IPS-20b (cell line): Measurements from ENCODE around the gene TRIP10.
"Not testable (repeated sequence)": the region's sequence is repeated elsewhere in the genome, so short reads cannot be mapped to it uniquely, and the experiment has no call there.

Experiments used
- H3K27ac ChIP-seq: one replicate; pipeline ENCODE4 v1.5.1; 2013; ENCODE audit warnings: low read length
- H3K27me3 ChIP-seq: 2 replicates; pipeline ENCODE4 v1.6.1; 2013; ENCODE audit warnings: mild to moderate bottlenecking, low read length, inconsistent platforms; ENCODE audit not compliant: insufficient read depth
- H3K36me3 ChIP-seq: 2 replicates; pipeline ENCODE4 v1.6.1; 2013; ENCODE audit warnings: low read depth, mild to moderate bottlenecking, inconsistent platforms, low read length, moderate library complexity; ENCODE audit not compliant: insufficient read depth
- H3K4me1 ChIP-seq: 2 replicates; pipeline ENCODE4 v1.6.1; 2013; ENCODE audit warnings: mild to moderate bottlenecking, control low read depth, inconsistent platforms, low read length, moderate library complexity; ENCODE audit not compliant: insufficient read depth
- H3K4me3 ChIP-seq: 2 replicates; pipeline ENCODE4 v1.5.1; 2013; ENCODE audit warnings: mild to moderate bottlenecking, low read length, inconsistent platforms
- H3K9ac ChIP-seq: 2 replicates; pipeline ENCODE4 v1.6.1; 2013; ENCODE audit warnings: low read depth, mild to moderate bottlenecking, inconsistent platforms, low read length, moderate library complexity
- H3K9me3 ChIP-seq: 2 replicates; pipeline ENCODE4 v1.6.1; 2013; ENCODE audit warnings: mild to moderate bottlenecking, low read depth, low read length, inconsistent platforms; ENCODE audit not compliant: insufficient read depth

TRIP10 gene

DNA sequence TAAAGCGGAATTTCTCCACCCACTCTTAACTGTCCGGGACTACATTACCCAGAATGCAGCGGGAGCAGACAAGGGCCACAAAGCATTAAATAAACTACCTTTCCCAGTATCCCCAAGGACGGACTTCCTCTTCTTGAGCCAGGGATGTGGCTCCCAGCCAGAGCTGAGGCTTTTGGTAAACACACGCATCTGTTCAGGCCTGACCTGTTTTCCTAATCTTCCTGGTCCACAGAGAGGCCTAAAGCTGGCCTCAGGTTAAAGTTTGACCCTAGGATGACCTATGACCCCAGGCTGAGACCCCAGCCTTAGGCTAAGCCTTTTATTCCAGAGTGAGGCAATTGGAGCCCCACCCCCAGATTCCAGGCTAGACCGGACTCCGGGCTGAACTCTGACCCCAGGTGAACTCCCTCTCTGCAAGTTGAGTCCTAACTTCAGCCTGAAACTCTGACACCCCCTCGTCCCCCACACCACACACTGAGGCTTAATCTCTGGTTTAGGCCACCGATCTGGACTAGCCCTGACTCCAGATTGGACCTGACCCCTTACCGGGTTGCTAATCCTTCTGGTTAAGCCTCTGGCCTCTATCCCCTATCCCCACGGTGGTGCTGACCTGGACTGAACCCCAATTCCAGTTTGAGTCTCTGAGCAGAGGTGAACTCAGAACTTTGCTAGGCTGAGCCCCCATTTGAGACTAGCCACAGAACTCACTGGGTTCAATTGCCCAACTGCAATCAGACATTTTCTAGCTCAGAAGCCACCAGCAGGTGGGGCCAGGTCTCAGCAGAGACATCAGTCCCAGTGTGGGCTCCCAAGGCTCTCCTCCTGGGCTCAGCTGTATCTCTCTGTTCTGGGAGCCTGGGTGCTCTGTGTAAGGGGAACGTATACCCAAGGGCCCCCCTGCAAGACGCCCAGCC is 1.4 kb upstream of the TRIP10 start:
- H3K9me3 ChIP-seq = no peaks in the 10 kb centered on the region
- H3K4me1 ChIP-seq = peaks cover 22% of the 10 kb centered on the region
- H3K9ac ChIP-seq = peak overlapping the region; percentile 60; the same call in 1 of the 2 replicates
- peak overlapping the region; percentile 80 for H3K27ac ChIP-seq
- peak overlapping the region; percentile 63; the same call in 1 of the 2 replicates for H3K4me3 ChIP-seq
- peaks cover 16% of the 10 kb centered on the region for H3K36me3 ChIP-seq
- H3K27me3 ChIP-seq = no peaks in the 10 kb centered on the region

DNA sequence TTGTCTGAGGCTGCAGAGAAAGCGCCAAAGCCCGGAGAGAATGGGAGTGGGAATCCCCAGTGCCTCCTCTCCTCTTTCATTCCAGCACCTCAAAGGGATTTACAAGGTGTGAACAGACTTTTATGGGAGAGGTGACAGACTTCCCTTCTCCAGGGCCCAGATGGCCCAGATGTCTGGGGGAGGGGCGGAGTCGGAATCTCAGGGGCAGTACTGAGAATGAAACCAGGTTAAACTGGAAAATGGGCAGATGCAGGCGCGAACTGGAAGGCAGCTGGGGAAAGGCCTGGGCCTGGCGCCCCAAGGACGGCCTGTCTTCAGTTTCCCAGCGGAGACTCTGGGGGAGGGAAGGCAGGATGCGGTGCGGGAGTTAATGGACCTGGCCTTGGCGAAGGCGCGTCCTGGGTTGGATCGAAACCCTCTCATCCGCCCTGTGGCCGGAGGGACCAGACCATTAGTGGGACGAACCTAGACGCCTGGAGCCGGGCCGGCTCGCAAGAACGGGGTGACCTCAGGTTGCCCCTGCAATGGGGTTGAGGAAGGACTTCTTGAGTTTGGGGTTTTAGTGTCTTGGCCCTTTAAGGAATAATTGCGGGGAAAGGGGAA is 592 bp upstream of the TRIP10 start:
- Histone ChIP-seq H3K27ac (peak overlapping the region; percentile 80), H3K9ac (peak overlapping the region; percentile 60; the same call in 1 of the 2 replicates), H3K36me3 (peaks cover 20% of the 10 kb centered on the region), H3K27me3 (no peaks in the 10 kb centered on the region), H3K4me3 (peak overlapping the region; percentile 63), H3K9me3 (no peaks in the 10 kb centered on the region), H3K4me1 (peaks cover 20% of the 10 kb centered on the region)

- H3K36me3 ChIP-seq = peaks cover 31% of the 10 kb centered on the region
- peak overlapping the region; percentile 81 for H3K9ac ChIP-seq
- no peaks in the 10 kb centered on the region for H3K27me3 ChIP-seq
- H3K4me3 ChIP-seq = peak overlapping the region; percentile 88
- H3K9me3 ChIP-seq = no peaks in the 10 kb centered on the region
- H3K4me1 ChIP-seq = peaks cover 24% of the 10 kb centered on the region
- peak overlapping the region; percentile 61 for H3K27ac ChIP-seq
Observed at GRCh38 chr19:6739883-6740588, 556 bp downstream of the TRIP10 start.

- Histone ChIP-seq H3K9me3 (no peaks in the 10 kb centered on the region), H3K27me3 (no peaks in the 10 kb centered on the region), H3K4me1 (peaks cover 20% of the 10 kb centered on the region), H3K36me3 (peaks cover 39% of the 10 kb centered on the region), H3K4me3 (peak overlapping the region; percentile 88), H3K27ac (peak overlapping the region; percentile 61), H3K9ac (peak overlapping the region; percentile 81; the same call in 1 of the 2 replicates)
Observed at GRCh38 chr19:6740589-6741343, 1.3 kb downstream of the TRIP10 start.

- H3K4me1 ChIP-seq = peaks cover 15% of the 10 kb centered on the region
- no peaks in the 10 kb centered on the region for H3K9me3 ChIP-seq
- H3K27ac ChIP-seq = no peak overlapping the region
- no peak overlapping the region for H3K4me3 ChIP-seq
- no peak overlapping the region for H3K9ac ChIP-seq
- no peaks in the 10 kb centered on the region for H3K27me3 ChIP-seq
- H3K36me3 ChIP-seq = peaks cover 58% of the 10 kb centered on the region
Observed at GRCh38 chr19:6743066-6743465, 3.6 kb downstream of the TRIP10 start.

DNA sequence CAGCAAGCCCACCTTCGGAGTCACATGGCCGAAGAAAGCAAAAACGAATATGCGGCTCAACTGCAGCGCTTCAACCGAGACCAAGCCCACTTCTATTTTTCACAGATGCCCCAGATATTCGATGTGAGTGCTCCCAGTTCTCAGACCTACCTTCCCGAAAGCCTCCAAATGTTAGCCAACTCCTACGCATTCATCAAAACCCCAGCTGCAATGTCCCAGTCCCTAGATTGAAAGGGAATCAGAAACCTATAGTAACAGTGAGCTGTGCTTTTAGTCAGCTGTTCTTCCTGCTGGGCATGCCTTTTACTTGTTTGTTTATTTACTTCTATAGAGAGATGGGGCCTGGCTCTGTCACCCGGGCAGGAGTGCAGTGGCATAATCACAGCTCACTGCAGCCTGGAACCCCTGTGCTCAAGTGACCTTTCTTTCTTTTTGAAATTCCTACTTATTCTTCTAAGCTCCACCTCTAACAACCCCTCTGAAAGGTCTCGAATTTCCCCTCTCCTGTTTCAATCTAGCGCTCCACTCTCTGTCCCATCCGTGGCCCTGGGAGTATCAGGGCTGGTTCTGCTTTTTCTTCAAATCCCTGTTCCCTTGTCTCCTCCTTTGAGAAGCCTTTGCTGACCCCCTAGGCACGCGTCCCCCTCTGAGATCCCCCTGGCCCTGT is 4.4 kb downstream of the TRIP10 start:
- Histone ChIP-seq H3K36me3 (peaks cover 66% of the 10 kb centered on the region), H3K4me1 (peaks cover 12% of the 10 kb centered on the region), H3K27ac (no peak overlapping the region), H3K9me3 (no peaks in the 10 kb centered on the region), H3K4me3 (no peak overlapping the region; the same call in 1 of the 2 replicates), H3K9ac (peak overlapping the region; percentile 27; the same call in 1 of the 2 replicates), H3K27me3 (no peaks in the 10 kb centered on the region)

- Histone ChIP-seq H3K4me1 (peaks cover 10% of the 10 kb centered on the region), H3K9me3 (no peaks in the 10 kb centered on the region), H3K27me3 (no peaks in the 10 kb centered on the region), H3K27ac (no peak overlapping the region), H3K36me3 (peaks cover 74% of the 10 kb centered on the region), H3K4me3 (no peak overlapping the region), H3K9ac (peak overlapping the region; percentile 27; the same call in 1 of the 2 replicates)
Observed at GRCh38 chr19:6744381-6745301, 5.2 kb downstream of the TRIP10 start.

DNA sequence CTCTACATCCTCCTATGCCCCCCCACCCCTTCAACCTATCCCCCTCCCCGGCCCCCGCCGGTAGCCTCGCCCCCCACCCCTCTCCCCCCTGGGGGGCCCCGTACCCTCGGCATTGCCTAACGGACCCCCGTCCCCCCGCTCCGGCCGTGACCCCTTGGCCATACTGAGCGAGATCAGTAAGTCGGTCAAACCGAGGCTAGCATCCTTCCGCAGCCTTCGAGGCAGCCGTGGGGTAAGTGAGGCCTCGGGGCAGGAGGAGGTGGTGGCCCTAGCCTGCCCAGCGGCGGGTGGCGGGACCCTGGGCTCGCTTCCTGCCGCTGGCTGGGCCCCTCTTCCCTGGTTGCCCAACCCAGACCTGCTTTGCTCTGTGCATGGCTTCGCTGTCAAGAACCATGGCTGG is 6.5 kb downstream of the TRIP10 start:
- Histone ChIP-seq H3K9me3 (no peaks in the 10 kb centered on the region), H3K36me3 (peaks cover 86% of the 10 kb centered on the region), H3K27ac (no peak overlapping the region), H3K4me3 (no peak overlapping the region), H3K27me3 (no peaks in the 10 kb centered on the region), H3K4me1 (peaks cover 10% of the 10 kb centered on the region), H3K9ac (no peak overlapping the region)

DNA sequence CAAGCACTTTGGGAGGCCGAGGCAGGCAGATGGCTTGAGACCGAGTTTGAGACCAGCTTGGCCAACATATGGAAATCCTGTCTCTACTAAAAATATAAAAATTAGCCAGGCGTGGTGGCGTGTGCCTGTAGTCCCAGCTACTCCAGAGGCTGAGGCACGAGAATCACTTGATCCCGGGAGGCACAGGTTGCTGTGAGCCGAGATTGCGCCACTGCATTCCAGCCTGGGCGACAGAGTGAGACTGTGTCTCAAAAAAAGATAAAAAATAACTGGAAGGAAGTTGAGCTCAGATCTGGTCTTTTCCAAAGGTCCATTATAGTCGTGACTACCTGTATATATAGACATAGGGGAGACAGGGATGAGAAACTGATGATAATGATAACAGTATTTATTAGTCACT is 9.1 kb downstream of the TRIP10 start:
- not testable (repeated sequence) for H3K4me3 ChIP-seq, H3K27ac ChIP-seq, H3K27me3 ChIP-seq, H3K4me1 ChIP-seq, H3K9ac ChIP-seq, H3K9me3 ChIP-seq
- H3K36me3 ChIP-seq = peaks cover 83% of the 10 kb centered on the region

GRCh38 chr19:6750062-6750461 is 10.6 kb downstream of the TRIP10 start:
- H3K27me3 ChIP-seq = no peaks in the 10 kb centered on the region
- peaks cover 4% of the 10 kb centered on the region; the same call in 1 of the 2 replicates for H3K4me1 ChIP-seq
- no peaks in the 10 kb centered on the region for H3K9me3 ChIP-seq
- H3K4me3 ChIP-seq = no peak overlapping the region
- H3K9ac ChIP-seq = no peak overlapping the region
- H3K27ac ChIP-seq = no peak overlapping the region
- H3K36me3 ChIP-seq = peaks cover 73% of the 10 kb centered on the region
